Upper lobe of right lung (tissue), 1 donor: ENCODE data around the gene GPR35. TPM values are rescaled to one million over a fixed set of nuclear protein-coding genes. Genes with fewer than 3 reads are reported as not detected.

ENCODE experiments used
- ATAC-seq: fragments of 200-7000 bp; cut with Tn5 transposase; one replicate; pipeline ENCODE4 v1.9.1; 2020; ENCODE audit warnings: mild to moderate bottlenecking, moderate library complexity
- DNase-seq: peaks from one replicate; pipeline ENCODE4 v3.0.0-alpha.2; 2020
- H3K27ac ChIP-seq: fragments of 200-600 bp; one replicate; pipeline ENCODE4 v1.8.0; 2022
- H3K27me3 ChIP-seq: fragments of 200-600 bp; one replicate; pipeline ENCODE4 v1.8.0; 2022; ENCODE audit warnings: mild to moderate bottlenecking
- H3K36me3 ChIP-seq: fragments of 200-600 bp; one replicate; pipeline ENCODE4 v1.8.0; 2022
- H3K4me1 ChIP-seq: fragments of 200-600 bp; one replicate; pipeline ENCODE4 v1.8.0; 2022
- H3K4me3 ChIP-seq: fragments of 200-600 bp; one replicate; pipeline ENCODE4 v1.8.0; 2022; ENCODE audit warnings: mild to moderate bottlenecking
- H3K9me3 ChIP-seq: fragments of 200-600 bp; one replicate; pipeline ENCODE4 v1.8.0; 2022
- CTCF ChIP-seq: fragments of 200-600 bp; IDR thresholded peaks from one replicate; pipeline ENCODE4 v1.8.0; 2022; ENCODE audit warnings: antibody characterized with exemption
- intact Hi-C: fragments of 100-400 bp; cut with DNase I; formaldehyde crosslinking; loops from one replicate; pipeline ENCODE4 v1.11.0; 2022
- total RNA-seq: library from RNA; stranded (reverse); fragmentation: NEBNext Ultra II Directional; extraction: Animal tissue kit (Norgen Biotek cat#: 25700); gene quantifications from one replicate; pipeline ENCODE4 v1.2.1, GENCODE V29; 2021
- donor health status: DM: no; HTN: yes; CAD: no; lungs with severe emphysema.

GPR35 gene
- total RNA-seq, 1 donor from 2014 or later: 3.4 TPM

- Histone ChIP-seq H3K27ac (no peak overlapping the region), H3K9me3 (no peaks in the 10 kb centered on the region), H3K36me3 (no peaks in the 10 kb centered on the region), H3K27me3 (no peaks in the 10 kb centered on the region), H3K4me1 (peaks cover 4% of the 10 kb centered on the region), H3K4me3 (no peak overlapping the region)
- DNase-seq (peak; percentile 59), ATAC-seq (no peak)
- intact Hi-C loops: no loop called here
- no peak for TF ChIP-seq CTCF
Measured at GRCh38 chr2:240604939-240605716, 20.2 kb upstream of the GPR35 start.

GRCh38 chr2:240605867-240606743 is 19.2 kb upstream of the GPR35 start:
- Histone ChIP-seq H3K27me3 (no peaks in the 10 kb centered on the region), H3K9me3 (no peaks in the 10 kb centered on the region), H3K4me3 (no peak overlapping the region), H3K4me1 (peaks cover 4% of the 10 kb centered on the region), H3K27ac (no peak overlapping the region), H3K36me3 (no peaks in the 10 kb centered on the region)
- TF ChIP-seq CTCF: no peak
- DNase-seq (peak; percentile 47), ATAC-seq (no peak)
- intact Hi-C loops: no loop called here

- H3K4me3 ChIP-seq: no peak overlapping the region
- H3K27ac ChIP-seq: no peak overlapping the region
- H3K4me1 ChIP-seq: peaks cover 4% of the 10 kb centered on the region
- peak; percentile 84 for ATAC-seq
- H3K36me3 ChIP-seq: no peaks in the 10 kb centered on the region
- no peak for TF ChIP-seq CTCF
- H3K9me3 ChIP-seq: no peaks in the 10 kb centered on the region
- H3K27me3 ChIP-seq: no peaks in the 10 kb centered on the region
- intact Hi-C loops: no loop called here
- peak; percentile 39 for DNase-seq
Measured at GRCh38 chr2:240611601-240612210, 13.6 kb upstream of the GPR35 start.

DNA sequence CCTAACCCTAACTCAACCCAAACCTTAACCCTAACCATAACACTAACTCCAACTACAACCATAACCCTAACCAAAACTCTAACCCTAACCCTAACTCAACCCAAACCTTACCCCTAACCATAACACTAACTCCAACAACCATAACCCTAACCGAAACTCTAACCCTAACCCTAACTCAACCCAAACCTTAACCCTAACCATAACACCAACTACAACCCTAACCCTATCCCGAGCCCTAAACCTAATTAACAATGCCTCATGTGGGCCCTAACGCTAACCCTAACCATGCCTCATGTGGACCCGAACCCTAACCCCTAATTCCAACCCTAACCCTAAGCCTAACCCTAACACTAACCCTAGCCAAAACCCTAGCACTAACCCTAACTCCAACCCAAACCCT is 11.5 kb upstream of the GPR35 start:
- intact Hi-C loops: no loop called here
- H3K4me3 ChIP-seq: no peak overlapping the region
- no peaks in the 10 kb centered on the region for H3K27me3 ChIP-seq
- H3K9me3 ChIP-seq: no peaks in the 10 kb centered on the region
- peaks cover 4% of the 10 kb centered on the region for H3K4me1 ChIP-seq
- no peaks in the 10 kb centered on the region for H3K36me3 ChIP-seq
- no peak overlapping the region for H3K27ac ChIP-seq
- DNase-seq: no peak
- ATAC-seq: no peak
- TF ChIP-seq CTCF: no peak

- H3K4me3 ChIP-seq: no peak overlapping the region
- H3K27ac ChIP-seq: no peak overlapping the region
- DNase-seq (peak; percentile 46), ATAC-seq (no peak)
- H3K9me3 ChIP-seq: no peaks in the 10 kb centered on the region
- intact Hi-C loops: no loop called here
- H3K36me3 ChIP-seq: no peaks in the 10 kb centered on the region
- no peaks in the 10 kb centered on the region for H3K27me3 ChIP-seq
- H3K4me1 ChIP-seq: peaks cover 7% of the 10 kb centered on the region
- TF ChIP-seq CTCF: no peak
Measured at GRCh38 chr2:240614391-240614790, 10.9 kb upstream of the GPR35 start.
